Upper lobe of left lung (tissue), 6 donors: Measurements from ENCODE around the gene SVIL. TPM values are rescaled to one million over a fixed set of nuclear protein-coding genes. Genes with fewer than 3 reads are reported as not detected.

ENCODE experiments used
- ATAC-seq, 2 donors: fragments of 200-7000 bp; cut with Tn5 transposase; one replicate each; pipeline ENCODE4 v1.9.1; 2022; ENCODE audit warnings: mild to moderate bottlenecking in 2 of 2, moderate library complexity in 2 of 2; ENCODE audit not compliant: low FRiP score in 2 of 2
- DNase-seq, 2 donors: peaks; one replicate each; pipeline ENCODE4 v3.0.0-alpha.2; 2019 to 2020
- H3K27ac ChIP-seq, 4 donors: fragments of 200-600 bp; sonication (generic); one replicate each; pipeline ENCODE4 v1.5.1; 2016 to 2019
- H3K27me3 ChIP-seq, 4 donors: fragments of 200-600 bp; sonication (generic); one replicate each; pipeline ENCODE4 v1.5.1; 2017 to 2019
- H3K36me3 ChIP-seq, 4 donors: fragments of 200-600 bp; sonication (generic); one replicate each; pipeline ENCODE4 v1.5.1; 2016 to 2019
- H3K4me1 ChIP-seq, 4 donors: fragments of 200-600 bp; sonication (generic); one replicate each; pipeline ENCODE4 v1.5.1; 2018 to 2019
- H3K4me3 ChIP-seq, 4 donors: fragments of 200-600 bp; sonication (generic); one replicate each; pipeline ENCODE4 v1.5.1; 2017 to 2019; ENCODE audit warnings: mild to moderate bottlenecking in 2 of 4, moderate library complexity in 1 of 4
- H3K9me3 ChIP-seq, 4 donors: fragments of 200-600 bp; sonication (generic); one replicate each; pipeline ENCODE4 v1.5.1; 2018 to 2019
- CTCF ChIP-seq, 6 experiments: fragments of 450-650 bp in 4 of 6; fragments of 200-600 bp in 2 of 6; sonication (generic) in 2 of 6; IDR thresholded peaks; one replicate each; pipeline ENCODE4 v1.5.1; 2016 to 2019; ENCODE audit warnings: antibody characterized with exemption in 6 of 6
- EP300 ChIP-seq, 4 donors: sonication (generic); formaldehyde crosslinking; IDR thresholded peaks; one replicate each; pipeline ENCODE4 v1.5.1; 2017; ENCODE audit warnings: antibody characterized with exemption in 4 of 4, control low read depth in 2 of 4
- POLR2A ChIP-seq, 4 donors: fragments of 450-650 bp; IDR thresholded peaks; one replicate each; pipeline ENCODE4 v1.5.1; 2016 to 2017; ENCODE audit warnings: antibody characterized with exemption in 4 of 4, mild to moderate bottlenecking in 2 of 4
- POLR2AphosphoS5 ChIP-seq, 2 donors: sonication (generic); formaldehyde crosslinking; IDR thresholded peaks; one replicate each; pipeline ENCODE4 v1.5.1; 2017; ENCODE audit warnings: antibody characterized with exemption in 2 of 2
- WGBS, 2 donors: methylation state at CpG; one replicate each; pipeline ENCODE4 v1.1.5; 2017 to 2018; 5-methylcytosine and 5-hydroxymethylcytosine counted together
- total RNA-seq, 6 donors: library from RNA; depleted of rRNA in 4 of 6; stranded (reverse); fragments of >200 nt in 4 of 6; gene quantifications; one replicate each; pipeline versions ENCODE4 v1.1.0 to v1.2.1, GENCODE V29; 2016 to 2021
- donor health status: DM: no; HTN: no; CAD: no; lungs with moderate emphysema.
- donor health status: DM: no; HTN: yes; CAD: no; lungs with severe emphysema.

SVIL gene
- total RNA-seq, 6 donors from 2014 or later = 65.5 to 137 (median 105) TPM

- H3K4me3 ChIP-seq = no peak overlapping the region
- DNase-seq (no peak), ATAC-seq (no peak)
- no peaks in the 10 kb centered on the region for H3K36me3 ChIP-seq
- H3K27me3 ChIP-seq = no peaks in the 10 kb centered on the region
- 74 to 90% methylated on average over 6 of the region's 6 CpGs for WGBS, 2 donors
- H3K9me3 ChIP-seq = peaks cover 8 to 29% (median 14%) of the 10 kb centered on the region in 4 donors
- no peak overlapping the region for H3K27ac ChIP-seq
- TF ChIP-seq POLR2AphosphoS5 (IDR thresholded peaks at IDR 0.05) (no peak), POLR2A (IDR thresholded peaks at IDR 0.05) (no peak), EP300 (IDR thresholded peaks at IDR 0.05) (no peak), CTCF (IDR thresholded peaks at IDR 0.05) (no peak)
- H3K4me1 ChIP-seq = no peaks in the 10 kb centered on the region
These were observed 198.8 kb downstream of the SVIL start for GRCh38 chr10:29435809-29436501.

- DNase-seq = no peak
These were observed 200.7 kb downstream of the SVIL start for GRCh38 chr10:29434111-29434510.

GRCh38 chr10:29431711-29432110, 203.1 kb downstream of the SVIL start:
- H3K27ac ChIP-seq = no peak overlapping the region
- TF ChIP-seq EP300 (IDR thresholded peaks at IDR 0.05) = no peak
- TF ChIP-seq POLR2AphosphoS5 (IDR thresholded peaks at IDR 0.05) = no peak
- no peak for TF ChIP-seq POLR2A (IDR thresholded peaks at IDR 0.05)
- no peak for TF ChIP-seq CTCF (IDR thresholded peaks at IDR 0.05)
- peaks cover 0 to 4% (median 1%) of the 10 kb centered on the region in 4 donors for H3K9me3 ChIP-seq
- no peak for DNase-seq
- H3K27me3 ChIP-seq = no peaks in the 10 kb centered on the region
- no peak overlapping the region for H3K4me3 ChIP-seq
- ATAC-seq = no peak
- WGBS, 2 donors = 87 to 93% methylated on average over 1 of the region's 1 CpG
- peaks cover 0 to 3% (median 0%) of the 10 kb centered on the region in 4 donors for H3K36me3 ChIP-seq
- no peaks in the 10 kb centered on the region for H3K4me1 ChIP-seq

More at GRCh38 chr10:29434111-29434510, 200.7 kb downstream of the SVIL start:
- Histone ChIP-seq H3K36me3 (no peaks in the 10 kb centered on the region), H3K27ac (no peak overlapping the region), H3K4me3 (no peak overlapping the region), H3K4me1 (no peaks in the 10 kb centered on the region), H3K27me3 (no peaks in the 10 kb centered on the region), H3K9me3 (peaks cover 8 to 24% (median 13%) of the 10 kb centered on the region in 4 donors)
- ATAC-seq = no peak
- TF ChIP-seq POLR2A (IDR thresholded peaks at IDR 0.05) (no peak), POLR2AphosphoS5 (IDR thresholded peaks at IDR 0.05) (no peak), EP300 (IDR thresholded peaks at IDR 0.05) (no peak), CTCF (IDR thresholded peaks at IDR 0.05) (no peak)

GRCh38 chr10:29430101-29430500, 204.7 kb downstream of the SVIL start:
- H3K27ac ChIP-seq = no peak overlapping the region
- TF ChIP-seq EP300 (IDR thresholded peaks at IDR 0.05) = no peak
- no peak for TF ChIP-seq POLR2A (IDR thresholded peaks at IDR 0.05)
- TF ChIP-seq CTCF (IDR thresholded peaks at IDR 0.05) = no peak
- TF ChIP-seq POLR2AphosphoS5 (IDR thresholded peaks at IDR 0.05) = no peak
- WGBS, 2 donors = 66 to 73% methylated on average over 4 of the region's 4 CpGs
- no peak for DNase-seq
- H3K36me3 ChIP-seq = peaks cover 0 to 3% (median 0%) of the 10 kb centered on the region in 4 donors
- H3K9me3 ChIP-seq = no peaks in the 10 kb centered on the region
- no peak overlapping the region for H3K4me3 ChIP-seq
- no peaks in the 10 kb centered on the region for H3K4me1 ChIP-seq
- no peaks in the 10 kb centered on the region for H3K27me3 ChIP-seq
- ATAC-seq = no peak

GRCh38 chr10:29428486-29428885, 206.3 kb downstream of the SVIL start:
- TF ChIP-seq CTCF (IDR thresholded peaks at IDR 0.05) = no peak
- TF ChIP-seq EP300 (IDR thresholded peaks at IDR 0.05) = no peak
- TF ChIP-seq POLR2A (IDR thresholded peaks at IDR 0.05) = no peak
- no peak for TF ChIP-seq POLR2AphosphoS5 (IDR thresholded peaks at IDR 0.05)
- Histone ChIP-seq H3K36me3 (peaks cover 0 to 10% (median 0%) of the 10 kb centered on the region in 4 donors), H3K27ac (no peak overlapping the region), H3K4me3 (no peak overlapping the region), H3K9me3 (no peaks in the 10 kb centered on the region), H3K4me1 (no peaks in the 10 kb centered on the region), H3K27me3 (no peaks in the 10 kb centered on the region)
- 97 to 98% methylated on average over 8 of the region's 8 CpGs for WGBS, 2 donors
- no peak for ATAC-seq
- DNase-seq = no peak
